NCI-H446 (cell line): Measurements from ENCODE around the gene ADAMTSL1.

ENCODE experiments used
- DNase-seq, 2 experiments: peaks; one replicate each; lab custom pipeline; 2025; lab: John Stamatoyannopoulos, UW

ADAMTSL1 gene

GRCh38 chr9:18775241-18775640 is 301.3 kb downstream of the ADAMTSL1 start:
- no peak for DNase-seq

DNA sequence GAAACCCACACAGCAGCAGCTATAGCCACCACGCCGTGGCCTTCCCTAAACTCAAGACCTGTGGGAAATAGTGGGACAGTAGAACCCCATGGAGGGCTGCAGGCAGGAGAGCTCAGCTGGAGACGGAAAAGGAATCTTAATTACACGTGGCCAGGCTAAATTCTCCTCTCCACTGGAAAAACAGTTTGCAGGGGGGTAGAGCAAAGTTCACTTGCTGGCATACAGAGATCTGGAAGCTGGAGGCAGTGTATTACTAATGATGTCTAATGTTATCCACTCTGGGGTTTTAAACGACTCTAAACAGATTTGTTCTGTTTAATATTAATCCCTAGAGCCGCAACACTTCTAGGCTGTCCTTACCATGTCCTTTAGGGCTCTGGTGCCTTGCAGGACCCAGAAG is 302.0 kb downstream of the ADAMTSL1 start:
- DNase-seq, result no peak

GRCh38 chr9:18776836-18777820 is 303.2 kb downstream of the ADAMTSL1 start:
- DNase-seq, result no peak

- no peak for DNase-seq
These were observed 304.2 kb downstream of the ADAMTSL1 start for GRCh38 chr9:18778147-18778546.

DNA sequence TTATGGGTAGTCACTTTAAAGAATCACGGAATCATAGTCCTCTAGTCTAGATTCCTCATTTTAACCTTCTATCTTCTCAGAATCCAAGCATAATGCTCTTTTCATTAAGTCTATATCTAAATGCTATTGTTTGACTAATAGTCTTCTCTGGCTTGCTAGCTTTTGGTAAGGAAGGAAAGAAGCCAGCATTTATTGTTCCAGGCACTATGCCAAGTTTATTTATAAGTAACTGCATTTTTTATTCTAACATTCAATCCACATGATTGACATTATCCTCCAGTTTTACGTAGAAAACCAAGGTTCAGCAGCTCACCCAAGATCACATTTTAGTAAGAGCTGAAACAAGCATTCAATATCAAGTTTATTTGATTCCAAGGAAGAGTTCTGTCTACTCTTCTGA is 304.9 kb downstream of the ADAMTSL1 start:
- DNase-seq, result no peak

DNA sequence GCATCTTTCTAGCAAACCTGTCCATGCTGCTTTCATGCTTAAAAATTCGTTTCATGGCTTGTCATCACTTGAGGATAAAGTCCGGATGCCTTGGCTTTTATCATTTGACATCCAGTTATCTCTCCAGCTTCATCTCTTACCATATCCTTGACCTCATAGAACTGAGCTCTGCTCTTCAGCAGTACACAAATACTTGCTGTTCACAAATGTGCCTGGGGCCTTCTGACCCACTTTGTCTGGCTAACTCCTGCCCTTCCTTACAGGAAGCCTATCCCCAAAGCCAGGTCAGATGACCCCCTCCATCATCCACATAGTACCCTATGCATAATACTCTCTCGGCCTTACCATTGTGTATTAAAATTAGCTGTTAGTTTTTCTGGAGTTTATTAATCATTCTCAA is 310.0 kb downstream of the ADAMTSL1 start:
- no peak for DNase-seq

GRCh38 chr9:18785604-18786003 is 311.7 kb downstream of the ADAMTSL1 start:
- DNase-seq, result no peak

- DNase-seq, result peak in 1 of 2 experiments; percentile 13
These were observed 312.2 kb downstream of the ADAMTSL1 start for GRCh38 chr9:18786196-18786595.

DNA sequence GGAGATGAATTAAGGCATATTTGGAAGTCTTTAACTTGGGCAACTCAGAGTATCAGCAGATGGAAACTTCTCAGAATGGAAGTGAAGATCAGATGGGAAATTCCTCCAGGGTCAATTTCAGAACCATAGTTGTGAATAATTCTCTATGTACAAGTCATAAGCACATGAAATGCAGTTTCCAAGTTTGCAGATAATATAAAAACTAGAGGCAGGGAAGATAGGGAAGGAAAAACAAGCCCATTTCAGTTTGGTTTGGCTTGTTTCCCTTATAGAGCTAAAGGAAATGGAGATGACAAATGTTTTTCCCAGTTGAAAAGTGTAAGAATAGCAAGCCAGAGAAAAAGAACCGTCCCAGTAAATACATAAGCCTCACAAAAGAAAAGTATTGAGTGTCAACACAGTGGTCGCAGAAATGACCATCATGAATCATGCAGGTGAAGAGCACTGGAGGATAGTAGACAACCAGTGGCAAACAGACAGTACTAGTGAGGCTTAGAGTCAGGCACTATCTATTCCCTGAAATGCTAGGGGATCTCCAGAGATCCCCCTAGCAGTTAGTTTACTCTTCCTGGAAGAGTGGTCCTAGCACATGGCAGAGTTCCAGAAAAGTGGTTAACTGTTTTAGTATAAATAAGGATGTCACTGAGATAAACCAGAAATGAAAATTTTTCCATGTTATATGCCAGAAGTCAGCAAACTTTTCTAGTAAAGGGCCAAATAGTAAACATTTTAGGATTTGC is 313.1 kb downstream of the ADAMTSL1 start:
- DNase-seq, result no peak

- DNase-seq, result no peak
These were observed 314.3 kb downstream of the ADAMTSL1 start for GRCh38 chr9:18788256-18788655.

- peak in 1 of 2 experiments; percentile 34 for DNase-seq
These were observed 317.1 kb downstream of the ADAMTSL1 start for GRCh38 chr9:18791074-18791473.

- DNase-seq, result no peak
These were observed 319.2 kb downstream of the ADAMTSL1 start for GRCh38 chr9:18793122-18793521.

DNA sequence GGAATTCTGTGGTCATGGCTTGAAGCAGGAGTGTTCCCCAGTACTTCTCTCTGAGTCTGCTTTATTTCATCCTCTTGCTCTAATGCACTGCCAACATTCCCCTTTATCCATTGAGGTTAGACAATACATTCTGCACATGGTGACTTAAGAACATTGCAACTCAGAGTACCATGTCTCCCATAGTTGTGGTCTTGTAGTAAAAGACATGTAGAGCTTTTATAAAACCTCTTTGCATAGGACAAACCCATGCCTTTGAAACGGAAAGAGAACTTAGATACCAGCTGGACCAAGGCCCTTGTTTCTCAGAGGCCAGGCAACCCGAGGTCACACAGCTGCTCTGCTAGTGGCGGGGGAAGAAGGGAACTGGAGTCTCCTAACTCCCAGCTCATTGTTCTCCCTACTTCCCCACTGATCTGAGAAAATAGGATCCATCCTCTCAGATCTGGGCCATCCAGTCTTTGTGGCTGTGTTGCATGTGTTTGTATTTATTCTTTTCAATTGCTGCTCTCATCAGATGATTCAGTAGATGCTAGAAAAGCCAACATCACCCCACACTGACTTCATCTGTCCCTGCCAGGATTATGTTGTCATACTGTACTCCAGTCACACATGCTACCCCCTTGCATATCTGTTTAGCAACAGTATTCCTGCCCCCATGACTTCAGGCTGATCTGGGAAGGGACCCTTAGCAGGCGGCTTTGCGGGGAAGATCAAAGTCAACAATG is 322.2 kb downstream of the ADAMTSL1 start:
- no peak for DNase-seq

- no peak for DNase-seq
These were observed 322.8 kb downstream of the ADAMTSL1 start for GRCh38 chr9:18796696-18797270.

DNA sequence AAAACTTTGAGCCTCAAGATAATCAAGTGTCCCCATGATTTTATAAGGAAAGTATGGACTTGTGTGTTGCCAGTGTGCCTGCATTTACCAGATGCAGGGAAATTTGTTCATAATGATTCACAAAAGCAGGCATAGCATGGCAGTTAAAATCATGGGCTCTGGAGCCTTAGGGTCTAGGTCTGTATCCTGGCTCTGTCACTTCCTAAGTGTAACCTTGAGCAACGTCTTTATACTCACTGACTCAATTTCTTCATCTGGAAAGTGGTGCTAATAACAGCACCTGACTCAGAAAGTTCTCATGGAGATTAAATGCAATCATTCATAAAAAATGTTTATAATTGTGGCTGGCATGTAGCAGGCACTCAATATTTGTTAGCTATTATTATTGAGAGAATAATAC is 324.2 kb downstream of the ADAMTSL1 start:
- DNase-seq, result no peak

DNA sequence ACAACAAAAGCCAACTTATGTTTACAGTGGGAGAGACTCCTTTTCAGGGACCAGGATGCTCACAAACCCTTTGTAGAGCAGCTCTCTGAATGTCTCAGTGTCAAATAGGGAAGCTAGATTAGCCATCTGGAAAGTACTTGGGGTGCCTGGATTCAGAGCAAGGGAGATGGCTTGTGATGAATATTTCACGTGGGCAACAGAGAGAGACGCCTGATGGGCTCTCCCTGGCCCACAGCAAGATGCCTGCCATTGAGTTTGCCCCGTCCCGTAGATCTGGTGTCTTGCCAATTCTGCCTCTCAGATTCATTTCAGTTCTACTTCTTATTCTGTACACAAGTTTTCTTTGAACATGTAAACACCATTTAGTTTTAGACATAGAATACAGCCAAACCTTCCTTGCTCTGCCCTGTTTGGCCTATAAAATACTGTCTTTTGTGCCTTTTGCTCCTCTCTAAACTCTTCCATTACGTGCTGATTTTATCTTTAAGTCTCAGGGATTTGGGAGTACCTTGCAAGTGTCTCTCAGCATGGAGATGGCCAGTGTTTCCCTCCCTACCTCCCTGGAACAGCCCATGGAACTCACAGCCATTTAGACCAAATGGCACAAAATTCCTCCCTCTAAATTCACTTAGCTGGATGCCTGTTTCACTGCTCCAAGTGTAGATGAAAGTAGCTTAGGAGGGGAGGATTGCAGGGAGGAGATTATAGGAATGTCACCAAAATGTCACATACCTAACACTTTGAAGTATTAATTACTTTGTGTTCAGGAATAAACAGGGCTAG is 324.7 kb downstream of the ADAMTSL1 start:
- DNase-seq, result no peak

- DNase-seq, result no peak
These were observed 325.5 kb downstream of the ADAMTSL1 start for GRCh38 chr9:18799428-18799827.

GRCh38 chr9:18800579-18800978 is 326.6 kb downstream of the ADAMTSL1 start:
- DNase-seq, result no peak

DNA sequence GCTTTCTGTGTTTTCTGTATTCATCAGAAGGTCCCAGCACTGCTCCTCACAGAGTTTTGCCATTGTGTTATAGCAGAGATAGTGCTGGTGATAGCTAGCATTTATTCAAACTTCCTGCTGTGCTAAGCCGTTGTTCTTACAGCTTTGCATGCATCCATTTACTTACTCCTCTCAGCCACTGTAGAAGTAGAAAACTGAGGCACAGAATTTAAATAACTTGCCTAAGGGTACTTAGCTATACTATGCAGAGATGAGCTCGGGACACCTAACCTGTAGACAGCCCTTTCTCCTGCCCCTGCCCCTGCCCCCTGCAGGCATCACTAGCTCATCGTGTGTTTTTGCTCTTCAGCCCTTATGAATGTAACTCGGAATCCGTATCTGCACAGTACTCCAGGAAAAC is 331.4 kb downstream of the ADAMTSL1 start:
- no peak for DNase-seq

GRCh38 chr9:18806232-18807080 is 332.5 kb downstream of the ADAMTSL1 start:
- no peak for DNase-seq
